ENCODE results near the gene COG8.
A peak's percentile ranks its signal among the peaks of the same experiment; 100 is the strongest.

COG8 gene

GRCh38 chr16:69344171-69344570, 4.8 kb upstream of the COG8 start:
- DNase-seq = no peak

DNA sequence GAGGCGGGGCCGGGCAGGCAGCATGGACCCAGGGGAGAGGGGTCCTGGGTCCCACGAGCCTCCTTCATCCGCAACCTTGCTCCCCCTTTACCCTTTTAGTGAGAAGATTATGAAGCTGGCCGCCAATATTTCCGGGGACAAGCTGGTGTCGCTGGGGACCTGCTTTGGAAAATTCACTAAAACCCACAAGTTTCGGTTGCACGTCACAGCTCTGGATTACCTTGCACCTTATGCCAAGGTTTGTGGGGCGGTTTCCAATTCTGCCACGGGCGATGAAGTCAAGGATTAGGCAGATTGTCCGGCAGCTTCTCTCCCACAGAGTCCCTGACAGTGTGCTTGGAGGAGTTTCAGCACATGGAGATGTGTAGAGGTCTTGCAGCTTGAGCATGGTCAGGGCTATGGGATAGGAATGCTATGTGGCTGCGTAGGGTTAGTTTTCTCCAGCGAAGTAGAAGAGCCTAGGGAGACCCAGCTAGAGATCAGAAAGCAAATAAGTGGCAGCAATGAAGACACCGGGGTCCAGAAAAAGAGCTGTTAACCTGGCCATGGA, 806 bp upstream of the COG8 start:
- no peak for DNase-seq

GRCh38 chr16:69338557-69339288, 641 bp downstream of the COG8 start:
- peak; percentile 71 for DNase-seq

DNA sequence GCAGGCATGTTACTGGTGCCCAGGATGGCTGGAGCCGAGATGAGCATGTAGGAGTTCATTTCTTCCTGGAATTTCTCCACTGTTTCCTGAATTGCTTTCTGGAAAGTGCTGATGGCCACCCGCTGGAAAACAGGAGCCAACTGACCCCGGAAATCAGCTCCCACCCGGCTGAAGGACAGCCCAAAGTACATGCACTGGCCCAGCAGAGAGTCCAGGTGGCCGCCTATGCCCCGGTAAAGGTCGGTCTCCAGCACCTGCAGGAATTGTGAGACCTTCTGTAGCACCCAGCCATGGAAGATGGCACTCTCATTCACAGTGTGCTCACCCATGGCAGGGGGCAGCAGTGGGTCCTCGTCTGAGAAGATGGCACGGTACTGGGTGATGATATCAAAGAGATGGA, 4.7 kb downstream of the COG8 start:
- no peak for DNase-seq

- DNase-seq = peak; percentile 92
Observed at GRCh38 chr16:69330286-69331109, 8.9 kb downstream of the COG8 start, which contains the start of gene PDF. PDF (minus strand) TSS chr16:69330588; CDS start chr16:69330570, 18 bp downstream.

GRCh38 chr16:69329369-69330285, 9.7 kb downstream of the COG8 start:
- DNase-seq = peak; percentile 45

DNA sequence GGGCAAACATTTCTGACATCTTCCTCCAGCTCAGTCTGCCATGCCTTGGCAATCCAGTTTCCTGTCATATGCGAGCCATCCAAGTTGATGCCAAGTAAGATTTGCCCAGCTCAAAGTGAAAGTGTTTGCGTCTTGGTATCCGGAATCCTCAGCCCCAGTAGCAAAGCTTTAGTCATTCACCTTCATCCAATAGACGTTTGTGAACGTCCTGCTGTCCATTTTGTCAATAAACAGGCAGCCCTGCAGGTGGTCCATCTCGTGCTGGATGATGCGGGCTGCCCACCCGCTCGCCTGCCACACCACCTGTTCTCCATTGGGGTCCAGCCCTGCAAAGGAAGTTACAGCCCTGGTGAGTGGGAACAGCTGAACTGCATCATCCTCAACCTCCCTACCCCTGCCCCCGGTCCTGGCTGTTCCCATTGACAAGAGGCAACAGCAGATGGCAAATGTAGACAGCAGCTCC, 10.5 kb downstream of the COG8 start:
- peak; percentile 5 for DNase-seq

- DNase-seq = no peak
Observed at GRCh38 chr16:69327585-69328310, 11.6 kb downstream of the COG8 start.

DNA sequence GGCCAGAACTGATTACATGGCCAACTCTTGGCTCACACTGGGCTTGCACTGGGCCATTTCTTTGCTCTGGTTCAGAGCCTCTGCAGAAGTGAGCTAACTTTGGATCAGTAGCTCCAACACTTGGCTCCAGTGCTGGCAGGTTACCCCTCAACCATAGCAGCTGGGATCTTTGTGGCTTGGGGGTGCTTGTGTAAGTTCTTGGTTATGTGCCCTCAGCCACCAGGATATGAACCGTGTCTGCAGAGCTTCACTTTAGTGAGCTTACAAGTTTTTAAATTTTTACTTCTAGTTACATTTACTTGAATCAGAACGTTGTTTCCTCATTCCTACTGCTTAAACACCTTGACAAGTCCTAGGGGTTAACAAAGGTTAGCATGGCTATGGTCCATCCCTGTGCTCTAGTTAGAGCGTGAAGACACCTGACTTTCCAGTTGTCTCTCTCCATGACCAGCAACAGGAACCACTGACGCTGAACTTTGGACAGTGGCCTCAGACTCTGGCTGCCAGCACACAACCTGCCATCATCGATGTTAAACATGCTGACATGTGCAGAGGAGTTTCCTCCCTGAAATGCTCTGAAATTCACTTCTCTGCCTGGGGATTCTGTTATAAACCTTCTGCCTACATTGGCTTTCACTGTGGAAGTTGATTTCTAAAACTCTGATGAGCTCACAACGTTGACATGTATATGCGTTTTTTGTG, 13.0 kb downstream of the COG8 start:
- DNase-seq = no peak

- DNase-seq = no peak
Observed at GRCh38 chr16:69325784-69326171, 13.6 kb downstream of the COG8 start.

DNA sequence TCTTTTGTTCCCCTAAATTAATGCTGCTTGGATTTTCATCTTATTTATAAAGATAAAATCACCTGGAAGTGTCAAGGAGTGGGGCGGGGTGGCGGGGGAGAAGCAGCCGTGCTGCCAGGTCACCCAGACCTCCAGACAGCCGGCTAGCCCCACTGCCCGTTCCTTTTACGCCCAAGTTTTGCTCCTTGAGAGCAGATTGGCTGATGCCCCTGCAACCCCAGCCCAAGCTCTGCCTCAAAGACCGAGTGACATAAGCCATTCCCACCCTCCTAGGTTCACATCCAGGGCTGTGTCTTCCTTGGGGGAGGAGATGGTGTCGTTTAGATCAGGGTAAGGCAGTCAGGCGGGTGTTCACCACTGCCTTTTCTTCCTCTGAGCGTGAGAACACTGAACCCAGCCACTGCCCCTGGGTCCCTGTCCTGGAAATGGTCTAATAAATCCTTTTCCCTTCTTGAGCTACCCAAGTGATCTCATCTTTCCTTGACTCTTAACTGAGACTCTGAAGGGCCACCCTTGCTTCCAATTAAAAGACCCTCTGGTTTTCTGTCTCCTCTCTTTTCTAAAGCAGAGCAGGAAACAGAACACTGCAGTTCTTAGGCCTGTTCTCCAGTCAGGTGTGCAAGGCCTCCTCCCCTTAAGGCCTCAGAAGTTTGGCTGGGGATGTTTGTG, 14.6 kb downstream of the COG8 start:
- no peak for DNase-seq

- no peak for DNase-seq
Observed at GRCh38 chr16:69324013-69324531, 15.3 kb downstream of the COG8 start.

DNA sequence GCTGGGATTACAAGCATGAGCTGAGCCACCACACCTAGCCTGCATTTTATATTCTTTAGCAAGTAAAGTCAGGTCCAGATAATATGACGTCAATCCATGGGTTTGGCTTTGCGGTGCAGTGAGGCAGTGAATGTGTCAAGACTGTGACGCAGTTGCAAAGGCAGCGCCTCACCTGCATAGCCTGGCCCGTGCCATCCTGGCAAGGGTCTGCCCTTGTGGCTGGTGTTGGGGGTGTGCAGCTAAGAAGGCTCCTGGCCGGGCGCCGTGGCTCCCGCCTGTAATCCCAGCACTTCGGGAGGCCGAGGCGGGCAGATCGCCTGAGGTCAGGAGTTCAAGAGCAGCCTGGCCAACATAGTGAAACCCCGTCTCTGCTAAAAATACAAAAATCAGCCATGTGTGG, 15.9 kb downstream of the COG8 start:
- no peak for DNase-seq

- no peak for DNase-seq
Observed at GRCh38 chr16:69322343-69322742, 17.0 kb downstream of the COG8 start.

DNA sequence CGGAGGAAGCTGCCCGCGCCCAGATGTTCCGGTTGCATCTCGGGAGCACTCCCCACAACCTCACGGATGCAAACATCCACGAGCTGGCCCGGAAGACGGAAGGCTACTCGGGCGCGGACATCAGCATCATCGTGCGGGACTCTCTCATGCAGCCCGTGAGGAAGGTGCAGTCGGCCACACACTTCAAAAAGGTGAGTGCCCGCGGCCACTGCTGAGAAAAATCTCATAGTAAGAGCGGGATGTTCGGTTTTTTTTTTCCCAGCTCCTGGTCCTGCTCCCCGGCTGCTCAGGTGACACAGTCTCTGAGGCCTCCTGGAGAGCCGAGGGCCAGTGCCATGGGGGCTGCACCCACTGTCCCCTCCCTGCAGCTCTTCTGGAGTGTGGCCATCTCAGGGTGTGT, 18.3 kb downstream of the COG8 start:
- DNase-seq = no peak

GRCh38 chr16:69320740-69321073, 18.7 kb downstream of the COG8 start:
- no peak for DNase-seq

DNA sequence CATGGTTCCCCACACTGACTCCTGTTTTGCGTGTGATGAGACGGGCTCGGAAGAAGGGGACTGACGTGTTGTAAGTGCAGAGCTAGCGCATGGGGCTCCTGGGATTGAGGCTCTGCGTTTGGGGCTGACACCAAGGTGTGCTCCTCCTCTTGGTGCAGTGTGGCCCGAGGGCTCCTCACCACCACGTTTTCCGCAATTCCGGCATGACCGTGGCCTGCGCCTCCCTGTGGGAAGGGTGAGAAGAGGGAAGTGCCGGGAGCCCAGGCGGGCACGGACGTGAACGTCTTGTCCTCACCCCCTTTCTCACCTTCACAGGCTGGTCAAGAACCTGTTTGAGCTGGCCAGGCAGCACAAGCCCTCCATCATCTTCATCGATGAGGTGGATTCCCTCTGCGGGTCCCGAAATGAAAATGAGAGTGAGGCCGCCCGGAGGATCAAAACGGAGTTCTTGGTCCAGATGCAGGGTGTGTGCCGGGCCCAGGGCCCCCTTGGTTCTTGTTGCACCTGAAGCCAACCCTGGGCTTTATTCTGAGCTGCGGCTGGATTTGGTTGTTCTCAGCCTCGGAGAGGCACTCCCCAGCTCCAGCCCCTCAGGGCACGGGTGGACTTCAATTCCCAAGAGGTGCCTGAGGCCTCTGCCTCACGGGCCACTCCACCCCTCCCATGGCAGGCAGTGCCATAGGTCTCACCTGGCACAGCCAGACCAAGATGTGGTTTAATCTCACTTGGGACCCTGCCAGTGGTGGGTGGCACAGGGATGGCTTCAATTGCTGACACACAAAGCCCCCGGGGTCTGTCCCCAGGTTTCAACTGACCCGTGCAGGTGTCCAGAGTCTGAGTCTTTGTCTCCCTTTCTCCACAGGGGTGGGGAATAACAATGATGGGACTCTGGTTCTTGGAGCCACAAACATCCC, 19.3 kb downstream of the COG8 start:
- no peak for DNase-seq

GRCh38 chr16:69319381-69319780, 20.0 kb downstream of the COG8 start:
- DNase-seq = no peak

- DNase-seq = no peak
Observed at GRCh38 chr16:69318911-69319289, 20.5 kb downstream of the COG8 start.

All from NCI-H146 (cell line).